Smooth muscle cell (in vitro differentiated cells): ENCODE data around the gene NOL6. TPM values are rescaled to one million over a fixed set of nuclear protein-coding genes. Genes with fewer than 3 reads are reported as not detected.

Experiments used
- DNase-seq: peaks from one replicate; lab custom pipeline; 2025; ENCODE audit not compliant: unreplicated experiment; lab: John Stamatoyannopoulos, UW
- H2AFZ ChIP-seq: fragments of 200-600 bp; sonication (generic); 2 replicates; pipeline ENCODE4 v1.6.0; 2016; ENCODE audit warnings: antibody characterized with exemption, low read depth, mild to moderate bottlenecking
- H3F3A ChIP-seq: fragments of 200-600 bp; sonication (generic); 2 replicates; pipeline ENCODE4 v1.6.0; 2017; ENCODE audit warnings: antibody characterized with exemption, low read depth
- H3K27ac ChIP-seq: fragments of 200-600 bp; sonication (generic); 2 replicates; pipeline ENCODE4 v1.5.1; 2016; ENCODE audit warnings: low read depth, mild to moderate bottlenecking
- H3K27me3 ChIP-seq: fragments of 200-600 bp; sonication (generic); 2 replicates; pipeline ENCODE4 v1.6.1; 2016; ENCODE audit warnings: low read depth, mild to moderate bottlenecking
- H3K36me3 ChIP-seq: fragments of 200-600 bp; sonication (generic); 2 replicates; pipeline ENCODE4 v1.5.1; 2016; ENCODE audit warnings: low read depth
- H3K4me1 ChIP-seq: fragments of 200-600 bp; sonication (generic); 2 replicates; pipeline ENCODE4 v1.5.1; 2016; ENCODE audit warnings: low read depth
- H3K4me2 ChIP-seq: fragments of 200-600 bp; sonication (generic); 2 replicates; pipeline ENCODE4 v1.6.0; 2016; ENCODE audit warnings: mild to moderate bottlenecking
- H3K4me3 ChIP-seq: fragments of 200-600 bp; sonication (generic); 2 replicates; pipeline ENCODE4 v1.5.1; 2016; ENCODE audit warnings: mild to moderate bottlenecking
- H3K79me2 ChIP-seq: fragments of 200-600 bp; sonication (generic); 2 replicates; pipeline ENCODE4 v1.6.0; 2016; ENCODE audit warnings: low read depth, mild to moderate bottlenecking
- H3K9ac ChIP-seq: fragments of 200-600 bp; sonication (generic); 2 replicates; pipeline ENCODE4 v1.6.0; 2016; ENCODE audit warnings: low read depth
- H3K9me3 ChIP-seq: fragments of 200-600 bp; sonication (generic); replicated peaks from 2 replicates; pipeline ENCODE4 v1.5.1; 2016; ENCODE audit warnings: low read depth
- H4K20me1 ChIP-seq: fragments of 200-600 bp; sonication (generic); 2 replicates; pipeline ENCODE4 v1.6.0; 2016; ENCODE audit warnings: low read depth
- WGBS: methylation state at CpG from one replicate; pipeline ENCODE4 v1.1.7; 2016; ENCODE audit warnings: low lambda C conversion rate; 5-methylcytosine and 5-hydroxymethylcytosine counted together
- polyA plus RNA-seq: library from polyadenylated mRNA; unstranded; fragments of >200 nt; fragmentation: Nextera tagmentation; extraction: Ambion mirVana; gene quantifications from 2 replicates; pipeline ENCODE4 v1.2.1, GENCODE V29; 2016
- total RNA-seq: library from RNA; depleted of rRNA; stranded (reverse); fragments of >200 nt; gene quantifications from 2 replicates; pipeline ENCODE4 v1.2.3, GENCODE V29; 2014
- TF ChIP-seq, protein P1 (sequence below): fragments of 200-600 bp; sonication (generic); IDR thresholded peaks from 2 replicates; pipeline ENCODE4 v1.5.1; 2017; ENCODE audit warnings: borderline replicate concordance, mild to moderate bottlenecking, antibody characterized with exemption; ENCODE audit not compliant: insufficient read depth, poor library complexity, severe bottlenecking

NOL6 gene
- total and polyA plus RNA-seq, 2 experiments from 2014 or later: 23.0 to 23.4 TPM

GRCh38 chr9:33443464-33444154 is 30.1 kb downstream of the NOL6 start:
- Histone ChIP-seq H3K79me2 (no peaks in the 10 kb centered on the region), H3K9ac (no peak overlapping the region), H3K36me3 (no peaks in the 10 kb centered on the region), H3K4me3 (no peak overlapping the region), H4K20me1 (no peaks in the 10 kb centered on the region), H3K27ac (no peak overlapping the region), H3K4me2 (no peak overlapping the region), H3K9me3 (no peaks in the 10 kb centered on the region), H3F3A (no peaks in the 10 kb centered on the region), H3K4me1 (peaks cover 15% of the 10 kb centered on the region), H2AFZ (no peak overlapping the region), H3K27me3 (no peaks in the 10 kb centered on the region)
- no peak for DNase-seq
- WGBS: 90% methylated on average over 10 of the region's 10 CpGs
- TF ChIP-seq, protein P1, sequence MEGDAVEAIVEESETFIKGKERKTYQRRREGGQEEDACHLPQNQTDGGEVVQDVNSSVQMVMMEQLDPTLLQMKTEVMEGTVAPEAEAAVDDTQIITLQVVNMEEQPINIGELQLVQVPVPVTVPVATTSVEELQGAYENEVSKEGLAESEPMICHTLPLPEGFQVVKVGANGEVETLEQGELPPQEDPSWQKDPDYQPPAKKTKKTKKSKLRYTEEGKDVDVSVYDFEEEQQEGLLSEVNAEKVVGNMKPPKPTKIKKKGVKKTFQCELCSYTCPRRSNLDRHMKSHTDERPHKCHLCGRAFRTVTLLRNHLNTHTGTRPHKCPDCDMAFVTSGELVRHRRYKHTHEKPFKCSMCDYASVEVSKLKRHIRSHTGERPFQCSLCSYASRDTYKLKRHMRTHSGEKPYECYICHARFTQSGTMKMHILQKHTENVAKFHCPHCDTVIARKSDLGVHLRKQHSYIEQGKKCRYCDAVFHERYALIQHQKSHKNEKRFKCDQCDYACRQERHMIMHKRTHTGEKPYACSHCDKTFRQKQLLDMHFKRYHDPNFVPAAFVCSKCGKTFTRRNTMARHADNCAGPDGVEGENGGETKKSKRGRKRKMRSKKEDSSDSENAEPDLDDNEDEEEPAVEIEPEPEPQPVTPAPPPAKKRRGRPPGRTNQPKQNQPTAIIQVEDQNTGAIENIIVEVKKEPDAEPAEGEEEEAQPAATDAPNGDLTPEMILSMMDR: no peak

DNA sequence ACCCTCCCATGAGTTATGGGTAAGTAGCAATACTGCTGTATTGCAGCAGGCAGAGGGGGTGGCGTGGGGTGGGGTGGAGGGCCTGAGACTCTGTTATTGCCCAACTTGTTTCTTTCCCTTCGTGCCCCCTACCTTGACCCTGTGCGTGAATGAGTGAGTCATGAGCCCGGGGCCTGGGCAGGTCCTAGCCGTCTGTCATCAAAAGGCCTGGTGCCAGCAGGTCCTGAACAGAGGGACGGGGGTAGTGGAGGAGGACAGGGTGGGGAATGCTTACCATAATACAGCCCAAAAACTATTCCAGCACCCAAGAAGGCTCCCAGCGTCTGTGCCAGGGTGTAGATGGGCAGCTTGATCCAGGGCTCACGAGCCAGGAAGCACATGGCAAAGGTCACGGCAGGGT is 30.7 kb downstream of the NOL6 start:
- Histone ChIP-seq H4K20me1 (no peaks in the 10 kb centered on the region), H3K4me3 (no peak overlapping the region), H3K36me3 (no peaks in the 10 kb centered on the region), H3F3A (no peaks in the 10 kb centered on the region), H3K4me1 (peaks cover 15% of the 10 kb centered on the region), H3K9ac (no peak overlapping the region), H3K9me3 (no peaks in the 10 kb centered on the region), H3K79me2 (no peaks in the 10 kb centered on the region), H3K27me3 (no peaks in the 10 kb centered on the region), H2AFZ (no peak overlapping the region), H3K4me2 (no peak overlapping the region), H3K27ac (no peak overlapping the region)
- whole genome bisulfite sequencing: 82% methylated on average over 9 of the region's 9 CpGs
- TF ChIP-seq, protein P1: no peak
- no peak for DNase-seq

- H3K9ac ChIP-seq: no peak overlapping the region
- no peak for DNase-seq
- H3K4me2 ChIP-seq: no peak overlapping the region
- no peak overlapping the region for H2AFZ ChIP-seq
- no peak overlapping the region for H3K27ac ChIP-seq
- peaks cover 15% of the 10 kb centered on the region for H3K4me1 ChIP-seq
- H3K27me3 ChIP-seq: no peaks in the 10 kb centered on the region
- H3K79me2 ChIP-seq: no peaks in the 10 kb centered on the region
- no peaks in the 10 kb centered on the region for H3K9me3 ChIP-seq
- TF ChIP-seq, protein P1: no peak
- H3K36me3 ChIP-seq: no peaks in the 10 kb centered on the region
- H4K20me1 ChIP-seq: no peaks in the 10 kb centered on the region
- WGBS: 96% methylated on average over 15 of the region's 15 CpGs
- no peak overlapping the region for H3K4me3 ChIP-seq
- H3F3A ChIP-seq: no peaks in the 10 kb centered on the region
Observed at GRCh38 chr9:33442125-33442524, 31.6 kb downstream of the NOL6 start.

DNA sequence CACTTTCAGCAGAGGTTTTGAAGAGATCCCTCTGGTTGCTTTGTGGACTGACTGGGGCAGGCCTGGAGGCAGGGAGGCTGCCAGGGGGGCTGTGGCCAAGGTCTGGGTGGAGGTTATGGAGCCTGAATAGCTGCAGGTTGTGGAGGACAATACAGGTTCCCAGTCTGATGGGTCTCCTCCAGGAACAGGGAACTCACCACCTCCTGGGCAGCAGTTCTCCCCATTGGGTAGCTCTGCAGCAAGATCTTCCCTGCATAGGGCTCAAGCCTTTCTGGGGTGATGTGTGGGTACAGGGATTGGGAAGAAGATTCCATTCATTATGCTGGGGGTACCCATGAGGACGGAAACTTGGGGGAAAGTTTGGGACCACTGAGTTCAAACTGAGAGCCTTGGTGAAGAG is 33.1 kb downstream of the NOL6 start:
- TF ChIP-seq, protein P1: no peak
- Histone ChIP-seq H4K20me1 (no peaks in the 10 kb centered on the region), H3K27ac (no peak overlapping the region), H3K36me3 (no peaks in the 10 kb centered on the region), H3K4me3 (no peak overlapping the region), H3K4me2 (no peak overlapping the region), H3F3A (no peaks in the 10 kb centered on the region), H3K79me2 (no peaks in the 10 kb centered on the region), H3K27me3 (no peaks in the 10 kb centered on the region), H3K9me3 (no peaks in the 10 kb centered on the region), H2AFZ (no peak overlapping the region), H3K9ac (no peak overlapping the region), H3K4me1 (peaks cover 13% of the 10 kb centered on the region)
- WGBS: 74% methylated on average over 1 of the region's 1 CpG
- DNase-seq: no peak
